GM19438 (cell line): Measurements from ENCODE around the gene GALNT16.
"Not testable (repeated sequence)": the region's sequence is repeated elsewhere in the genome, so short reads cannot be mapped to it uniquely, and the experiment has no call there.

ENCODE experiments used
- ATAC-seq: cut with Tn5 transposase; IDR thresholded peaks from one replicate; pipeline ENCODE4 v1.9.1; 2021; ENCODE audit warnings: low read depth; ENCODE audit not compliant: unreplicated experiment

Gene GALNT16

GRCh38 chr14:69282448-69282847 lies 22.5 kb downstream of the GALNT16 start:
- no peak for ATAC-seq

GRCh38 chr14:69284170-69284569 lies 24.2 kb downstream of the GALNT16 start:
- ATAC-seq: no peak

GRCh38 chr14:69285661-69286255 lies 25.8 kb downstream of the GALNT16 start:
- no peak for ATAC-seq

- no peak for ATAC-seq
Measured at GRCh38 chr14:69287098-69288010, 27.4 kb downstream of the GALNT16 start.

- no peak for ATAC-seq
Measured at GRCh38 chr14:69288011-69288771, 28.2 kb downstream of the GALNT16 start.

GRCh38 chr14:69288956-69289705 lies 29.2 kb downstream of the GALNT16 start:
- no peak for ATAC-seq

GRCh38 chr14:69289811-69290520 lies 30.0 kb downstream of the GALNT16 start:
- ATAC-seq: no peak

- not testable (repeated sequence) for ATAC-seq
Measured at GRCh38 chr14:69290881-69291280, 30.9 kb downstream of the GALNT16 start.

GRCh38 chr14:69291396-69291795 lies 31.4 kb downstream of the GALNT16 start:
- no peak for ATAC-seq

GRCh38 chr14:69291891-69292561 lies 32.1 kb downstream of the GALNT16 start:
- ATAC-seq: no peak

- ATAC-seq: no peak
Measured at GRCh38 chr14:69298131-69299071, 38.4 kb downstream of the GALNT16 start.

GRCh38 chr14:69299286-69300035 lies 39.5 kb downstream of the GALNT16 start:
- ATAC-seq: no peak

- no peak for ATAC-seq
Measured at GRCh38 chr14:69300601-69301221, 40.8 kb downstream of the GALNT16 start.

GRCh38 chr14:69303086-69303485 lies 43.1 kb downstream of the GALNT16 start:
- ATAC-seq: no peak

- no peak for ATAC-seq
Measured at GRCh38 chr14:69312608-69313007, 52.6 kb downstream of the GALNT16 start.

- ATAC-seq: no peak
Measured at GRCh38 chr14:69313176-69313575, 53.2 kb downstream of the GALNT16 start.

- ATAC-seq: no peak
Measured at GRCh38 chr14:69314327-69314726, 54.4 kb downstream of the GALNT16 start.
